Upper lobe of left lung (tissue), 6 donors: ENCODE results near the gene LMBRD2. TPM values are rescaled to one million over a fixed set of nuclear protein-coding genes. Genes with fewer than 3 reads are reported as not detected.

Experiments
- ATAC-seq, 2 donors: fragments of 200-7000 bp; cut with Tn5 transposase; one replicate each; pipeline ENCODE4 v1.9.1; 2022; ENCODE audit warnings: mild to moderate bottlenecking in 2 of 2, moderate library complexity in 2 of 2; ENCODE audit not compliant: low FRiP score in 2 of 2
- DNase-seq, 2 donors: peaks; one replicate each; pipeline ENCODE4 v3.0.0-alpha.2; 2019 to 2020
- H3K27ac ChIP-seq, 4 donors: fragments of 200-600 bp; sonication (generic); one replicate each; pipeline ENCODE4 v1.5.1; 2016 to 2019
- H3K27me3 ChIP-seq, 4 donors: fragments of 200-600 bp; sonication (generic); one replicate each; pipeline ENCODE4 v1.5.1; 2017 to 2019
- H3K36me3 ChIP-seq, 4 donors: fragments of 200-600 bp; sonication (generic); one replicate each; pipeline ENCODE4 v1.5.1; 2016 to 2019
- H3K4me1 ChIP-seq, 4 donors: fragments of 200-600 bp; sonication (generic); one replicate each; pipeline ENCODE4 v1.5.1; 2018 to 2019
- H3K4me3 ChIP-seq, 4 donors: fragments of 200-600 bp; sonication (generic); one replicate each; pipeline ENCODE4 v1.5.1; 2017 to 2019; ENCODE audit warnings: mild to moderate bottlenecking in 2 of 4, moderate library complexity in 1 of 4
- H3K9me3 ChIP-seq, 4 donors: fragments of 200-600 bp; sonication (generic); one replicate each; pipeline ENCODE4 v1.5.1; 2018 to 2019
- CTCF ChIP-seq, 6 experiments: fragments of 450-650 bp in 4 of 6; fragments of 200-600 bp in 2 of 6; sonication (generic) in 2 of 6; IDR thresholded peaks; one replicate each; pipeline ENCODE4 v1.5.1; 2016 to 2019; ENCODE audit warnings: antibody characterized with exemption in 6 of 6
- EP300 ChIP-seq, 4 donors: sonication (generic); formaldehyde crosslinking; IDR thresholded peaks; one replicate each; pipeline ENCODE4 v1.5.1; 2017; ENCODE audit warnings: antibody characterized with exemption in 4 of 4, control low read depth in 2 of 4
- POLR2A ChIP-seq, 4 donors: fragments of 450-650 bp; IDR thresholded peaks; one replicate each; pipeline ENCODE4 v1.5.1; 2016 to 2017; ENCODE audit warnings: antibody characterized with exemption in 4 of 4, mild to moderate bottlenecking in 2 of 4
- POLR2AphosphoS5 ChIP-seq, 2 donors: sonication (generic); formaldehyde crosslinking; IDR thresholded peaks; one replicate each; pipeline ENCODE4 v1.5.1; 2017; ENCODE audit warnings: antibody characterized with exemption in 2 of 2
- WGBS, 2 donors: methylation state at CpG; one replicate each; pipeline ENCODE4 v1.1.5; 2017 to 2018; 5-methylcytosine and 5-hydroxymethylcytosine counted together
- total RNA-seq, 6 donors: library from RNA; depleted of rRNA in 4 of 6; stranded (reverse); fragments of >200 nt in 4 of 6; gene quantifications; one replicate each; pipeline versions ENCODE4 v1.1.0 to v1.2.1, GENCODE V29; 2016 to 2021
- donor health status: DM: no; HTN: no; CAD: no; lungs with moderate emphysema.
- donor health status: DM: no; HTN: yes; CAD: no; lungs with severe emphysema.

Gene LMBRD2
- total RNA-seq, 6 donors from 2014 or later, result 3.8 to 27.0 (median 8.8) TPM

DNA sequence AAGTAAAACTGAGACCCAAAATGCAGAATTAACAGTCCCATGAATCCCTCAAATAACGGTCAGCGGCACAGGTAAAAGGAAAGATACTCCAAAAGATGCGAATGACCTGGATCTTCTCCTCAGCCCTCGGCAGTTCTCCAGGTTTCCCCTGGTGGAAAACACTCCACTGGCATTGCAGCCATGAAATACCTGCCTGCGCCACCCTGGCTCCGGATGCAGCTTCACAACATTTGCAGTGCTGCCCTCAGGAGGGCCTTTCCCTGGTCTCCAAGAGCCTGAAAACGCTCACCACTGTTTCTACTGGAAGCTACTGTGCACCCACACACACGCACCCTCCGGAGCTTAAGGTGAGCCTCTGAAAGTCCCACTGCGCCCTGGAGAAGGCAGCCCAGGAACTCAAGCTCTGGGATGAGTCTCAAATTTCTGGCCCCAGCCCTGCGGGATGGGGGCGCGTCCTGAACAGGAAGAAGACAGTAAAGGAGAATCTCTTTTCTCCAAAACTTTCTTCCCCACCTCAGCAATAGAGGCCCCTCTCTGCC is 85.6 kb downstream of the LMBRD2 start:
- Histone ChIP-seq H3K4me1 (peaks cover 0 to 11% (median 3%) of the 10 kb centered on the region in 4 donors), H3K27ac (no peak overlapping the region), H3K27me3 (peaks cover 0 to 4% (median 0%) of the 10 kb centered on the region in 4 donors), H3K9me3 (no peaks in the 10 kb centered on the region), H3K4me3 (no peak overlapping the region), H3K36me3 (no peaks in the 10 kb centered on the region)
- DNase-seq, result no peak
- TF ChIP-seq POLR2A (IDR thresholded peaks at IDR 0.05) (no peak), CTCF (IDR thresholded peaks at IDR 0.05) (no peak), POLR2AphosphoS5 (IDR thresholded peaks at IDR 0.05) (no peak), EP300 (IDR thresholded peaks at IDR 0.05) (no peak)
- 34 to 39% methylated on average over 12 to 13 of the region's 13 CpGs for WGBS, 2 donors
- no peak for ATAC-seq

- ATAC-seq (no peak), DNase-seq (no peak)
- TF ChIP-seq POLR2AphosphoS5 (IDR thresholded peaks at IDR 0.05), result no peak
- Histone ChIP-seq H3K4me1 (peaks cover 0 to 4% (median 0%) of the 10 kb centered on the region in 4 donors), H3K27ac (no peak overlapping the region), H3K4me3 (no peak overlapping the region), H3K36me3 (no peaks in the 10 kb centered on the region), H3K9me3 (no peaks in the 10 kb centered on the region), H3K27me3 (no peaks in the 10 kb centered on the region)
- 76 to 77% methylated on average over 12 of the region's 12 CpGs for WGBS, 2 donors
These were observed 91.2 kb downstream of the LMBRD2 start for GRCh38 chr5:36060420-36060887.

- DNase-seq, result no peak
- 72% methylated on average over 5 of the region's 5 CpGs for WGBS, 2 donors
- Histone ChIP-seq H3K4me3 (no peak overlapping the region), H3K27ac (no peak overlapping the region), H3K27me3 (no peaks in the 10 kb centered on the region), H3K36me3 (no peaks in the 10 kb centered on the region), H3K9me3 (no peaks in the 10 kb centered on the region), H3K4me1 (peaks cover 0 to 4% (median 0%) of the 10 kb centered on the region in 4 donors)
- no peak for TF ChIP-seq POLR2A (IDR thresholded peaks at IDR 0.05)
- no peak for TF ChIP-seq CTCF (IDR thresholded peaks at IDR 0.05)
- TF ChIP-seq EP300 (IDR thresholded peaks at IDR 0.05), result no peak
- ATAC-seq, result no peak
These were observed 91.9 kb downstream of the LMBRD2 start for GRCh38 chr5:36059571-36060419.

- TF ChIP-seq EP300 (IDR thresholded peaks at IDR 0.05) (no peak), CTCF (IDR thresholded peaks at IDR 0.05) (no peak), POLR2A (IDR thresholded peaks at IDR 0.05) (no peak), POLR2AphosphoS5 (IDR thresholded peaks at IDR 0.05) (no peak)
- Histone ChIP-seq H3K27ac (no peak overlapping the region), H3K9me3 (no peaks in the 10 kb centered on the region), H3K27me3 (no peaks in the 10 kb centered on the region), H3K4me3 (no peak overlapping the region), H3K4me1 (peaks cover 0 to 4% (median 0%) of the 10 kb centered on the region in 4 donors), H3K36me3 (no peaks in the 10 kb centered on the region)
- no peak for ATAC-seq
- DNase-seq, result no peak
- 81 to 87% methylated on average over 2 of the region's 2 CpGs for WGBS, 2 donors
These were observed 92.9 kb downstream of the LMBRD2 start for GRCh38 chr5:36058776-36059175.

DNA sequence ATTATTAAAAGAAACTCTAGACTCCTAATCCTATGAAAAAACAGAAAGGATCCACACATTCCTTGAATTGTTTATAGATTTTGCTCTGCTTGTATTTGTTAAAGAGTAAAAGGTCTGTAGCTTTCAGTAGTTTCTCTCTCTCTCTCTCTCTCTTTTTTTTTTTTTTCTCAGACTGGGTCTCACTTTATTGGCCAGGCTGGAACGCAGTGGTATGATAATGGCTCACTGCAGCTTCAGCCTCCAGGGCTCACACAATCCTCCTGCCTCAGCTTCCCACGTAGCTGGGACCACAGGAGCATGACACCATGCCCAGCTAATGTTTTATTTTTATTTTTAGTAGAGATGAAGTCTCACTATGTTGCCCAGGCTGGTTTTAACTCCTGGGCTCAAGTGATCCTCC is 94.3 kb downstream of the LMBRD2 start:
- TF ChIP-seq CTCF (IDR thresholded peaks at IDR 0.05) (no peak), POLR2A (IDR thresholded peaks at IDR 0.05) (no peak), POLR2AphosphoS5 (IDR thresholded peaks at IDR 0.05) (no peak), EP300 (IDR thresholded peaks at IDR 0.05) (no peak)
- Histone ChIP-seq H3K4me1 (peaks cover 0 to 4% (median 0%) of the 10 kb centered on the region in 4 donors), H3K9me3 (no peaks in the 10 kb centered on the region), H3K4me3 (no peak overlapping the region), H3K36me3 (no peaks in the 10 kb centered on the region), H3K27me3 (no peaks in the 10 kb centered on the region), H3K27ac (no peak overlapping the region)
- WGBS, 2 donors, result 79 to 83% methylated on average over 2 of the region's 2 CpGs
- no peak for ATAC-seq
- DNase-seq, result no peak
